Tibial nerve (tissue), 4 donors: ENCODE data around the gene FASTKD2. TPM values are rescaled to one million over a fixed set of nuclear protein-coding genes. Genes with fewer than 3 reads are reported as not detected.

Experiments
- DNase-seq, 2 donors: peaks; one replicate each; pipeline ENCODE4 v3.0.0-alpha.2; 2019; ENCODE audit warnings: low spot score in 2 of 2
- H3K27ac ChIP-seq, 4 donors: fragments of 200-600 bp; sonication (generic) in 3 of 4; one replicate each; pipeline ENCODE4 v1.5.1; 2017 to 2019; ENCODE audit warnings: mild to moderate bottlenecking in 1 of 4
- H3K27me3 ChIP-seq, 2 donors: fragments of 200-600 bp; sonication (generic) in 1 of 2; one replicate each; pipeline versions ENCODE4 v1.5.1 to v1.6.0; 2017 to 2019
- H3K36me3 ChIP-seq, 3 donors: fragments of 200-600 bp; sonication (generic); one replicate each; pipeline ENCODE4 v1.5.1; 2018 to 2019
- H3K4me1 ChIP-seq, 4 donors: fragments of 200-600 bp; sonication (generic) in 3 of 4; one replicate each; pipeline ENCODE4 v1.5.1; 2017 to 2019
- H3K4me3 ChIP-seq, 4 donors: fragments of 200-600 bp; sonication (generic) in 3 of 4; one replicate each; pipeline ENCODE4 v1.5.1; 2017 to 2019; ENCODE audit warnings: mild to moderate bottlenecking in 1 of 4, moderate library complexity in 1 of 4
- H3K9me3 ChIP-seq, 4 donors: fragments of 200-600 bp; sonication (generic) in 3 of 4; one replicate each; pipeline ENCODE4 v1.5.1; 2017 to 2019
- EP300 ChIP-seq, 2 donors: sonication (generic); formaldehyde crosslinking; IDR thresholded peaks; one replicate each; pipeline ENCODE4 v1.6.1; 2017; ENCODE audit warnings: antibody characterized with exemption in 2 of 2, mild to moderate bottlenecking in 1 of 2
- POLR2A ChIP-seq, 2 donors: fragments of 450-650 bp; IDR thresholded peaks; one replicate each; pipeline ENCODE4 v1.6.1; 2017; ENCODE audit warnings: antibody characterized with exemption in 2 of 2, mild to moderate bottlenecking in 2 of 2, moderate library complexity in 2 of 2
- WGBS, 2 donors: methylation state at CpG; one replicate each; pipeline ENCODE4 v1.1.5; 2018; 5-methylcytosine and 5-hydroxymethylcytosine counted together
- total RNA-seq, 4 donors: library from RNA; depleted of rRNA; stranded (reverse); fragments of >200 nt; gene quantifications; one replicate each; pipeline ENCODE4 v1.1.0, GENCODE V29; 2016
- TF ChIP-seq, protein P1 (sequence below), 5 experiments: fragments of 200-600 bp in 3 of 5; fragments of 450-650 bp in 2 of 5; sonication (generic) in 3 of 5; IDR thresholded peaks; one replicate each; pipeline ENCODE4 v1.5.1; 2016 to 2019; ENCODE audit warnings: antibody characterized with exemption in 5 of 5, mild to moderate bottlenecking in 3 of 5, moderate library complexity in 2 of 5

Gene FASTKD2
- total RNA-seq, 4 donors from 2014 or later: 22.4 to 36.5 (median 26.8) TPM

DNA sequence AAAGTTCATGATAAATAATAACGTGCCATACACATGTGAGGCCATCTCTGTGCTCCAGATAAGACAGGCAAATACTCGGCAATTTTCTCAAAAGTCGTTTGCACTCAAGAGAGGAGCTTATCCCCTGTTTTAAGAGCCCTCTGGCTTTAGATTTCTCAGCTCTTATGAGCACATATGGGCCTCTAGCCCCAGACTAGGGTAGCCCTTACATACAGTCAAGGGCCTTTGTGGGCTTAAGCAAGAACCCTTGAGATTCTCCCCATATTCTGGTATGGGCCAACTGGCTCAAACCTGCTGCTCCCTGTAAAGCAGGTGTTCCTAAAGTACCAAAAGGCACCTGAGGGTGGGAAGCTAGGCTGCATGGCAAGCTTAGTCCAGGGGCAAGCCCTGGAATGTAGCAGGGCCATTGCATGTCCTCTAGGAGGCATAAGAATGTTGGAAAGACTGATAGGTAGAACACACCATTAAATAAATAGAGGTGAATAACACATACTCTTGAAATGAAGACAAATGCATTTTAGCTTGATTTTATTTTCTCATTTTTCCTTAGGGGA is 66.1 kb downstream of the FASTKD2 start:
- Histone ChIP-seq H3K4me3 (no peak overlapping the region), H3K27ac (no peak overlapping the region), H3K27me3 (no peaks in the 10 kb centered on the region), H3K4me1 (peaks cover 0 to 3% (median 0%) of the 10 kb centered on the region in 4 donors), H3K9me3 (peaks cover 0 to 10% (median 3%) of the 10 kb centered on the region in 4 donors), H3K36me3 (no peaks in the 10 kb centered on the region)
- TF ChIP-seq, protein P1, sequence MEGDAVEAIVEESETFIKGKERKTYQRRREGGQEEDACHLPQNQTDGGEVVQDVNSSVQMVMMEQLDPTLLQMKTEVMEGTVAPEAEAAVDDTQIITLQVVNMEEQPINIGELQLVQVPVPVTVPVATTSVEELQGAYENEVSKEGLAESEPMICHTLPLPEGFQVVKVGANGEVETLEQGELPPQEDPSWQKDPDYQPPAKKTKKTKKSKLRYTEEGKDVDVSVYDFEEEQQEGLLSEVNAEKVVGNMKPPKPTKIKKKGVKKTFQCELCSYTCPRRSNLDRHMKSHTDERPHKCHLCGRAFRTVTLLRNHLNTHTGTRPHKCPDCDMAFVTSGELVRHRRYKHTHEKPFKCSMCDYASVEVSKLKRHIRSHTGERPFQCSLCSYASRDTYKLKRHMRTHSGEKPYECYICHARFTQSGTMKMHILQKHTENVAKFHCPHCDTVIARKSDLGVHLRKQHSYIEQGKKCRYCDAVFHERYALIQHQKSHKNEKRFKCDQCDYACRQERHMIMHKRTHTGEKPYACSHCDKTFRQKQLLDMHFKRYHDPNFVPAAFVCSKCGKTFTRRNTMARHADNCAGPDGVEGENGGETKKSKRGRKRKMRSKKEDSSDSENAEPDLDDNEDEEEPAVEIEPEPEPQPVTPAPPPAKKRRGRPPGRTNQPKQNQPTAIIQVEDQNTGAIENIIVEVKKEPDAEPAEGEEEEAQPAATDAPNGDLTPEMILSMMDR (IDR thresholded peaks at IDR 0.05): no peak
- TF ChIP-seq POLR2A (IDR thresholded peaks at IDR 0.05) (no peak), EP300 (IDR thresholded peaks at IDR 0.05) (no peak)
- 77 to 91% methylated on average over 3 of the region's 3 CpGs for WGBS, 2 donors
- no peak for DNase-seq

DNA sequence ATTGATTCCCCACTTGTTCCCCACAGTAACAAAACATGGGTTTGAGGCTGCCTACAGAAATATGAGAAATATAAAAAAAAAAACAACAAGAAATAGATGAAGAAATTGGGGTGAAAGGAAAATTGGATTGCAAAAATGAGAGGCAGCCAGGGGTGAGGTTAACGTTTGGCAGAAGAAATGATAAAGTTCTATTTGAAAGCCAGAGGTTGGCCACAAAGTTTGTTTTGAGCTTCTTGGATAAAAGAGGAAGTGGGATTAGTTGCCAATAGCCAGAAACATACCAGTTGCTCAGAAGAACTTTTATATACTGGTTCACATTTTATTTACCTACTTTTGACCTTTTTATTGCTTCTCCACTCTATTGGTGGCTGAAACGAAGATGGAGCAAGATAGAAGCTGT is 67.5 kb downstream of the FASTKD2 start:
- 57 to 66% methylated on average over 2 of the region's 2 CpGs for WGBS, 2 donors
- H3K4me3 ChIP-seq: no peak overlapping the region
- no peak for TF ChIP-seq POLR2A (IDR thresholded peaks at IDR 0.05)
- peak in 1 of 2 donors; percentile 38 for TF ChIP-seq EP300 (IDR thresholded peaks at IDR 0.05)
- TF ChIP-seq, protein P1 (IDR thresholded peaks at IDR 0.05): no peak
- no peaks in the 10 kb centered on the region for H3K36me3 ChIP-seq
- peak in 1 of 2 donors; percentile 26 for DNase-seq
- peak overlapping the region in 1 of 4 donors; percentile 55 for H3K27ac ChIP-seq
- no peaks in the 10 kb centered on the region for H3K27me3 ChIP-seq
- H3K4me1 ChIP-seq: peaks cover 0 to 3% (median 0%) of the 10 kb centered on the region in 4 donors
- peaks cover 0 to 10% (median 3%) of the 10 kb centered on the region in 4 donors for H3K9me3 ChIP-seq

DNA sequence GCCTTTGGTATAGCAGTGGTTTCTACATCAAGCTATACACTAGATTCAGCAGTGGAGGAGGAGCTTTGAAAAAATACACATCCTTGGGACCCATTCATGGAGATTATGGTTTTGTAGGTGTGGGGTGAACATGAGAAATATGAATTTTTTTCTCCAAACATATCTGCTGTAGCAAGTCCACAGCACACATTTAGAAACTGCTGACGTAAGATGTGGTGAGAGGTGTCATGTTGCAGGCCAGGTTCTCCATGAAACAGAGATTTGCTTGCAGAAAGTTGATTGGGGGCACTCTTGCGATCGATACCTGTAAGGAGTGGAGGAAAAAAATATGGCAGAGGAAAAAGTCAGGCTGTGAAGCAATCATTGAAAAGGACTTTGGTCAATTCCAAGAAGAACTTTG is 67.9 kb downstream of the FASTKD2 start:
- Histone ChIP-seq H3K4me1 (peaks cover 0 to 3% (median 0%) of the 10 kb centered on the region in 4 donors), H3K27ac (peak overlapping the region in 1 of 4 donors; percentile 55), H3K9me3 (peaks cover 0 to 10% (median 3%) of the 10 kb centered on the region in 4 donors), H3K27me3 (no peaks in the 10 kb centered on the region), H3K36me3 (no peaks in the 10 kb centered on the region), H3K4me3 (no peak overlapping the region)
- WGBS, 2 donors: 91 to 95% methylated on average over 3 of the region's 3 CpGs
- no peak for DNase-seq
- TF ChIP-seq, protein P1 (IDR thresholded peaks at IDR 0.05): no peak
- TF ChIP-seq POLR2A (IDR thresholded peaks at IDR 0.05) (no peak), EP300 (IDR thresholded peaks at IDR 0.05) (no peak)

DNA sequence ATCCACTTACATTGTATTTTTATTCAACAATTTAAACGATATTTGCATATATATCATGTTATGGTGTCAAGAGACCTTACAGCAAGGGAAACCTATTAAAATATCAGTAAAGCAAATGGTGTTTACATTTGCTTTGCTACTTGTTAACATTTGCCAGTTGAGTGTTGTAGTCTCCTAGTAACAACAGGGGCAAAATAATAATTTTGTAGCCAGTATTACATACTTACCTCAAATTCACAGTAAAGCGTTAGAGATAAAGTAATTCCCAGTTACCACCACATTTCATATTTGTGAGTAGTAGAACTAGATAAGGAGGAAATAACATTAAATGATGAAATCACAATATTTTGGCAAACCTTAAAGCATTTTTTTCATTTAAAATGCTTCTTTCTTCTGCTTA is 71.3 kb downstream of the FASTKD2 start:
- Histone ChIP-seq H3K4me1 (no peaks in the 10 kb centered on the region), H3K4me3 (no peak overlapping the region), H3K9me3 (peaks cover 0 to 10% (median 3%) of the 10 kb centered on the region in 4 donors), H3K27me3 (no peaks in the 10 kb centered on the region), H3K36me3 (no peaks in the 10 kb centered on the region), H3K27ac (no peak overlapping the region)
- DNase-seq: no peak
- 72% methylated on average over 2 of the region's 2 CpGs for WGBS, 2 donors
- TF ChIP-seq, protein P1 (IDR thresholded peaks at IDR 0.05): no peak
- TF ChIP-seq EP300 (IDR thresholded peaks at IDR 0.05) (no peak), POLR2A (IDR thresholded peaks at IDR 0.05) (no peak)

DNA sequence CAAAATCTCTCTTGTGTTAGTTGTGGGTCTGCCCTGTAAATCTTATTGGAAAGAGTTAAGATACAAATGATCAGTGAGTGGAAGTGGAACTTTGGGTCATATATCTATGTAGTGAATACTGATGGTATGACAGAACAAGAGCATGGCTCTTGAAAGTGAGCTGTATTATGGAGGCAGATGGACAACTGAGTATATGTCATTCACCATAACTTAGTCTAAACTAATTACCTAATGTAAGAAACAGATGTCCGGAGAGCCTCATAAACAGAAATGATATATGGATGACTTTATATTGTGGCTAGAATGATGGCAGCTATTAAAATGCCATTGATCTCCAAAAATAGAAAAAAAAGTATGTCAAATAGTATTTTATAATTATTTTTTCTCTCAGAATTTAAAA is 72.4 kb downstream of the FASTKD2 start:
- Histone ChIP-seq H3K27ac (no peak overlapping the region), H3K9me3 (peaks cover 0 to 10% (median 3%) of the 10 kb centered on the region in 4 donors), H3K4me1 (no peaks in the 10 kb centered on the region), H3K36me3 (no peaks in the 10 kb centered on the region), H3K27me3 (no peaks in the 10 kb centered on the region), H3K4me3 (no peak overlapping the region)
- 56 to 76% methylated on average over 1 of the region's 1 CpG for WGBS, 2 donors
- DNase-seq: no peak
- TF ChIP-seq POLR2A (IDR thresholded peaks at IDR 0.05) (no peak), EP300 (IDR thresholded peaks at IDR 0.05) (no peak)
- TF ChIP-seq, protein P1 (IDR thresholded peaks at IDR 0.05): no peak
